ENCODE data around the gene TGFBRAP1. TPM values are rescaled to one million over a fixed set of nuclear protein-coding genes. Genes with fewer than 3 reads are reported as not detected.

Gene TGFBRAP1
- total and polyA plus RNA-seq, 4 donors, result 1.8 to 10.4 (median 6.8) TPM

GRCh38 chr2:105339414-105339813 lies 9.9 kb upstream of the TGFBRAP1 start:
- peak overlapping the region in 1 of 2 donors; percentile 1 for H3K27ac ChIP-seq (ENCODE audit: low read depth in 1 of 2, low read length in 2 of 2)
- H3K4me3 ChIP-seq (ENCODE audit: low read depth in 1 of 3, low read length in 3 of 3), result peak overlapping the region in 1 of 3 donors; percentile 4
- no peaks in the 10 kb centered on the region for H3K27me3 ChIP-seq (ENCODE audit: control insufficient read depth in 4 of 4, insufficient read depth in 4 of 4, low read length in 3 of 4)
- H3K9me3 ChIP-seq (ENCODE audit: control insufficient read depth in 4 of 4, low read length in 3 of 4), result no peaks in the 10 kb centered on the region
- DNase-seq (ENCODE audit: low spot score), result no peak
- H3K9ac ChIP-seq (ENCODE audit: low read depth in 1 of 2, low read length in 2 of 2), result no peak overlapping the region
- TF ChIP-seq GABPA (IDR thresholded peaks at IDR 0.05 in 1 of 2, conservative IDR thresholded peaks at IDR 0.05 in 1 of 2) (no peak), CTCF (IDR thresholded peaks at IDR 0.05; ENCODE audit: low read depth, low read length, missing input control) (no peak), ATF3 (IDR thresholded peaks at IDR 0.05) (no peak), RXRA (IDR thresholded peaks at IDR 0.05) (peak in 1 of 2 donors; percentile 32), FOXA1 (IDR thresholded peaks at IDR 0.05) (peak; percentile 25), EGR1 (IDR thresholded peaks at IDR 0.05; ENCODE audit: low read depth in 2 of 2) (no peak), JUND (IDR thresholded peaks at IDR 0.05) (peak in 1 of 2 donors; percentile 10), TAF1 (conservative IDR thresholded peaks at IDR 0.05) (no peak), FOXA2 (IDR thresholded peaks at IDR 0.05) (peak; percentile 36), ZBTB33 (IDR thresholded peaks at IDR 0.05) (peak; percentile 13), MAX (IDR thresholded peaks at IDR 0.05) (peak; percentile 10), HNF4A (conservative IDR thresholded peaks at IDR 0.05) (peak; percentile 48 to 56), SP1 (IDR thresholded peaks at IDR 0.05) (peak; percentile 8), HNF4G (IDR thresholded peaks at IDR 0.05) (no peak)
- peaks cover 3 to 32% (median 25%) of the 10 kb centered on the region in 4 donors for H3K36me3 ChIP-seq (ENCODE audit: control insufficient read depth in 4 of 4, insufficient read depth in 3 of 4, low read depth in 1 of 4, low read length in 3 of 4)
- H3K4me1 ChIP-seq (ENCODE audit: control insufficient read depth in 4 of 4, insufficient read depth in 4 of 4, low read length in 3 of 4), result peaks cover 2 to 24% (median 22%) of the 10 kb centered on the region in 4 donors
- 57% methylated on average over 4 of the region's 4 CpGs for WGBS

GRCh38 chr2:105338020-105338385 lies 8.5 kb upstream of the TGFBRAP1 start:
- H3K9me3 ChIP-seq (ENCODE audit: control insufficient read depth in 4 of 4, low read length in 3 of 4), result no peaks in the 10 kb centered on the region
- H3K4me3 ChIP-seq (ENCODE audit: low read depth in 1 of 3, low read length in 3 of 3), result peak overlapping the region; percentile 57 to 95 (median 85)
- no peaks in the 10 kb centered on the region for H3K27me3 ChIP-seq (ENCODE audit: control insufficient read depth in 4 of 4, insufficient read depth in 4 of 4, low read length in 3 of 4)
- DNase-seq (ENCODE audit: low spot score), result no peak
- peaks cover 2 to 23% (median 18%) of the 10 kb centered on the region in 4 donors for H3K36me3 ChIP-seq (ENCODE audit: control insufficient read depth in 4 of 4, insufficient read depth in 3 of 4, low read depth in 1 of 4, low read length in 3 of 4)
- peak overlapping the region; percentile 52 to 97 for H3K27ac ChIP-seq (ENCODE audit: low read depth in 1 of 2, low read length in 2 of 2)
- WGBS, result 8% methylated on average over 5 of the region's 5 CpGs
- H3K9ac ChIP-seq (ENCODE audit: low read depth in 1 of 2, low read length in 2 of 2), result peak overlapping the region; percentile 72 to 94
- TF ChIP-seq HNF4G (IDR thresholded peaks at IDR 0.05) (no peak), CTCF (IDR thresholded peaks at IDR 0.05; ENCODE audit: low read depth, low read length, missing input control) (no peak)
- peaks cover 2 to 24% (median 22%) of the 10 kb centered on the region in 4 donors for H3K4me1 ChIP-seq (ENCODE audit: control insufficient read depth in 4 of 4, insufficient read depth in 4 of 4, low read length in 3 of 4)

All from liver (tissue), 9 donors.